ENCODE data around the gene CTTNBP2NL.

CTTNBP2NL gene, protein sequence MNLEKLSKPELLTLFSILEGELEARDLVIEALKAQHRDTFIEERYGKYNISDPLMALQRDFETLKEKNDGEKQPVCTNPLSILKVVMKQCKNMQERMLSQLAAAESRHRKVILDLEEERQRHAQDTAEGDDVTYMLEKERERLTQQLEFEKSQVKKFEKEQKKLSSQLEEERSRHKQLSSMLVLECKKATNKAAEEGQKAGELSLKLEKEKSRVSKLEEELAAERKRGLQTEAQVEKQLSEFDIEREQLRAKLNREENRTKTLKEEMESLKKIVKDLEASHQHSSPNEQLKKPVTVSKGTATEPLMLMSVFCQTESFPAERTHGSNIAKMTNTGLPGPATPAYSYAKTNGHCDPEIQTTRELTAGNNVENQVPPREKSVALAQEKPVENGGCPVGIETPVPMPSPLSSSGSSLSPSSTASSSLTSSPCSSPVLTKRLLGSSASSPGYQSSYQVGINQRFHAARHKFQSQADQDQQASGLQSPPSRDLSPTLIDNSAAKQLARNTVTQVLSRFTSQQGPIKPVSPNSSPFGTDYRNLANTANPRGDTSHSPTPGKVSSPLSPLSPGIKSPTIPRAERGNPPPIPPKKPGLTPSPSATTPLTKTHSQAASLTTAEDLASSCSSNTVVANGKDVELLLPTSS
- 0.52 to 1.4 (median 0.70) reads per million in 3 donors for total RNA-seq

DNA sequence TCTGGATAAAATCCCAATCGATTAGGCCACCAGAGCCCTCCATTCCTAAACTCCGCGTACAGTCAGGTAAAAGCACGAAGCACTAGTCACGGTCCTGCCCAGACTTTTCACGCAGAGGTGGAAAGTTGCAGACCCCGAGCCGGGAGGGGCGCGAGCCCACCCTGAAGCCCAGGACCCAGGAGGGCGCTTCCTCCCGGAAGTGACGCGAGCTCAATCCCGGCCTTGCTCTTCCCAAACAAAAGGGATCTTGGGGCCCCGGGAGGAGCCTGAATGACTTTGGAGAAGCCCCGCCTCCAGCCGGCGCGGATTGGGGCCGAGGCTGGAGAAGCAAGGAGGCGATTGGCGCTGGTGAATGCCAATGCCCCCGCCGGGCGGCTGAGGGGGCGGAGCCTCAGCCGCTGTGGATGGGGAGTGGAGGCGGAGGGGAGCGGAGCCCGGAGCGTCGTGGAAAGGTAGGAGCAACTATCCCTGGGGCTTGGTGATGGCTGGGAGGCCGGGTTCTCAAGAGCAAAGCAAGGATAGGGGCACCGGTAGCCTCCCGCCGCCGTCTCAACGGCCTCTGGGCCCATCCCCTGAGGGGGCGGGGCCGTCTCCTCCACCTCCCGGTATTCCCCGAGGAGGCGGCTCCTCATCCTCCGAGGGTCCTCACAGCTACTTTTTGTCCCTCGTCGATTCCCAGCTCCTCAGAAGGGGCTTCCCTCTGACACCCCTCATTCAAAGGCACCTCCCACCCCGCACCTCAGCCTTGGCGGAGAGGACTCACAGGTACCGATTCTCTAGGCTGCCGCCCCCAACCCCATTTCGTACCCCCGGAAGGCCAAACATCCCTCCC lies at the start of gene CTTNBP2NL:
CTTNBP2NL (plus strand) TSS at position 394 of the 832 bp plus-strand sequence. CDS start 19,952 bp downstream, outside the sequence.
- H3K4me3 ChIP-seq (ENCODE audit: insufficient read depth, low read depth, low read length, poor library complexity, severe bottlenecking): peak within 1 kb of the TSS; percentile 70
- peaks cover 11% of the 10 kb centered on the region for H3K4me1 ChIP-seq (ENCODE audit: control insufficient read depth, insufficient read depth, low read length, poor library complexity, severe bottlenecking)
- H3K27ac ChIP-seq (ENCODE audit: insufficient read depth, low read length, poor library complexity, severe bottlenecking): no peak within 1 kb of the TSS
- H3K36me3 ChIP-seq (ENCODE audit: control insufficient read depth, insufficient read depth, low read length): no peaks in the 10 kb centered on the region
- peak; percentile 58 to 75 (median 68) for DNase-seq
- no peaks in the 10 kb centered on the region for H3K27me3 ChIP-seq (replicated peaks; ENCODE audit: control insufficient read depth, insufficient read depth, low read length, poor library complexity, severe bottlenecking)
- no peaks in the 10 kb centered on the region for H3K9me3 ChIP-seq (ENCODE audit: control insufficient read depth, low read length)

DNA sequence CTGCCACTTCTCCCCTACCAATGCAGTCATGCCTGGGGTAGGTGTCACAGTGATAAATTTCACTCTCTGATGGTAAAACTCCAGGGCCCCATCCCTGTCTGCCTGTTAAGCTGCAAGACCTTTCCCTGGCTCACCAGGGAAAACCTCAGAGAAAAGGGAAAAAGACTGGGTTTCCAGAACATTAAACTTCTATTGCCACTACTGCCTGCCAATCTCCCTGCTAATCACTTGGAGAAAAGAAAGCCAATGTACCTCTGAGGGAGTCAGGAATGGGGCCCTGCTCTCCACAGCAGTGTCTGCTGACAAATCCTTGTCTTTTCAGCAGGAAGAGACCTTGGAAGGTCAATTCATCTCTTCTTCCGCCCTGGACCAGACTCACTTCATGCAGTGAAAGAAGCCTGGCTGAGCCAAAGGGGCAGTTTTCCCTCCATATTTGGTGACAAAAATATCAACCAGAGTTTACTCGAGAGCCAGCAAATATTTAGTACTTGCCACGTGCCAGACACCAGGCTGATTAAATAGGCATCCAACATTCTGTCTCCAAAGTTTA lies 49.1 kb upstream of the CTTNBP2NL start:
- Histone ChIP-seq H3K27me3 (replicated peaks; ENCODE audit: control insufficient read depth, insufficient read depth, low read length, poor library complexity, severe bottlenecking) (no peaks in the 10 kb centered on the region), H3K27ac (ENCODE audit: insufficient read depth, low read length, poor library complexity, severe bottlenecking) (no peak overlapping the region), H3K4me3 (ENCODE audit: insufficient read depth, low read depth, low read length, poor library complexity, severe bottlenecking) (no peak overlapping the region), H3K36me3 (ENCODE audit: control insufficient read depth, insufficient read depth, low read length) (no peaks in the 10 kb centered on the region), H3K4me1 (ENCODE audit: control insufficient read depth, insufficient read depth, low read length, poor library complexity, severe bottlenecking) (no peaks in the 10 kb centered on the region), H3K9me3 (ENCODE audit: control insufficient read depth, low read length) (no peaks in the 10 kb centered on the region)
- no peak for DNase-seq

DNA sequence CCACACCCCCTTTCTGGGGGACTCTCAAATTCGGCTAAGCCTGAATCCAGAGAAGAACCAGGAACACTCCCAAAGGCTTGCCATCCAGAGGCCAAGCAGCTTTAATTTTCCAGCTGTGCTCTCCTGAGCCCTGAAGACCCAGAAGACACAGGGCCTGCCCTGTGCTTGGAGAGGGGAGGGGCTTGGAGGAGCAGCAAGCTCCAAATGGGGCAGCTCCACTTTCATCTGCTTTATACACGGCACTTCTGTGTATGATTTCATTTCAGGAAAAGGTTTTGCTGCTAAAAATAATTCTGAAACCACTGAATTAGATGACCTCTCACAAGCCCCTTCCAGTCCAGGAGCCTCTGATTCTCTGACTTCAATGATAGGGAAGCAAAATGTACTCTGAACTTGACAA lies 39.2 kb upstream of the CTTNBP2NL start:
- Histone ChIP-seq H3K4me3 (ENCODE audit: insufficient read depth, low read depth, low read length, poor library complexity, severe bottlenecking) (no peak overlapping the region), H3K9me3 (ENCODE audit: control insufficient read depth, low read length) (no peaks in the 10 kb centered on the region), H3K27ac (ENCODE audit: insufficient read depth, low read length, poor library complexity, severe bottlenecking) (no peak overlapping the region), H3K36me3 (ENCODE audit: control insufficient read depth, insufficient read depth, low read length) (no peaks in the 10 kb centered on the region), H3K4me1 (ENCODE audit: control insufficient read depth, insufficient read depth, low read length, poor library complexity, severe bottlenecking) (no peaks in the 10 kb centered on the region), H3K27me3 (replicated peaks; ENCODE audit: control insufficient read depth, insufficient read depth, low read length, poor library complexity, severe bottlenecking) (no peaks in the 10 kb centered on the region)
- no peak for DNase-seq

DNA sequence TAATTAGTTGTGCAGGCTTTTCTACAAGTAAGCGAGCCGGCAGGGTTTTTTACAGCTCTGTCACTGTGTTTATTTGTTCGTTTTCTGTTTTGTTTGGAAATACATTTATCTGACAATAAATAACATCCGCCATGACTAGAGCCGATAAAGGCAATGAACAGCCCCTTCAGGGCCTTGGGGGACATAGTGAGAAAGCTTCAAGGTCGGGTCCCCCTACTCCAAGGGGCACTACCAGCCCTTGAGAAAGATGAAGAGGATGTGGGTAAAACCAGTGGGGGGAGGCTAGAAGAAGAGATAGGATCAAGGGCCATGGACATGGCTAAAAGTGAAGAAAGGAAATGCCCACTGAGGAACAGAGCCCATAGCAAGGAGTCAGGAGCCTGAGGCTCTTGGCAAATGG lies 38.5 kb upstream of the CTTNBP2NL start:
- Histone ChIP-seq H3K36me3 (ENCODE audit: control insufficient read depth, insufficient read depth, low read length) (no peaks in the 10 kb centered on the region), H3K27ac (ENCODE audit: insufficient read depth, low read length, poor library complexity, severe bottlenecking) (no peak overlapping the region), H3K4me1 (ENCODE audit: control insufficient read depth, insufficient read depth, low read length, poor library complexity, severe bottlenecking) (no peaks in the 10 kb centered on the region), H3K9me3 (ENCODE audit: control insufficient read depth, low read length) (no peaks in the 10 kb centered on the region), H3K4me3 (ENCODE audit: insufficient read depth, low read depth, low read length, poor library complexity, severe bottlenecking) (no peak overlapping the region), H3K27me3 (replicated peaks; ENCODE audit: control insufficient read depth, insufficient read depth, low read length, poor library complexity, severe bottlenecking) (no peaks in the 10 kb centered on the region)
- DNase-seq: no peak

DNA sequence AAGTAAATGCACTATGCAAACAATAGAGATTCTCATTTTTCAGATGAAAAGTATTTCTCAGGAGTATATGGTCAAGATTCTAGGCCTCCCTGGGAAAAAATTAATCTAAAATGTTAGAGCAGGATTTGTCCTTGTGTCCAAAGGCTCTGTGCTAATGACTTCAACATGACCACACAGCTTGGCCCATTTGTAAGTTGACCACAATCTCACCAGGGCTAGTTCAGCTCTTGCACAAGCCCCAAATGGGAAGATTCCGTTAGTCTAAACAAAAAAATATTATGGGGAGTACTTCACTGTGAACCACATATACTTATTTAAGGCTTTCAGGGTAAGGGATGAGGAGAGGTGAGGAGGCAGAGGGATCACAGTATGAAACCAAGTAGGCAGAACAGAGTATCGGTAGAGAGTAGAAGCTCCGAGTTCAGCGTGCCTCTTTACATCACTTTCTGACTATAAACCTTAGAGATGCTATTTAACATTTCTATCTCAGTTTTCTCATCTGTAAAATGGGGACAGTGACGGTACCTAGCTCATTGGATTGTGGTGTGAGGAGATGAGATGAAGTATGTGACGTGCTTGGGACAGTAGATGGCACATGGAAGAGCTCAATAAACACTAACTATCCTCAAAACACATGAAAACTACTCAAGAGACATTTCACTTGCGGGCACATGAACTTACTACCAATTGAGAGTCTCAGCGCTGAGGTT lies 37.8 kb upstream of the CTTNBP2NL start:
- H3K27me3 ChIP-seq (replicated peaks; ENCODE audit: control insufficient read depth, insufficient read depth, low read length, poor library complexity, severe bottlenecking): no peaks in the 10 kb centered on the region
- no peaks in the 10 kb centered on the region for H3K4me1 ChIP-seq (ENCODE audit: control insufficient read depth, insufficient read depth, low read length, poor library complexity, severe bottlenecking)
- H3K4me3 ChIP-seq (ENCODE audit: insufficient read depth, low read depth, low read length, poor library complexity, severe bottlenecking): no peak overlapping the region
- H3K36me3 ChIP-seq (ENCODE audit: control insufficient read depth, insufficient read depth, low read length): no peaks in the 10 kb centered on the region
- no peaks in the 10 kb centered on the region for H3K9me3 ChIP-seq (ENCODE audit: control insufficient read depth, low read length)
- no peak overlapping the region for H3K27ac ChIP-seq (ENCODE audit: insufficient read depth, low read length, poor library complexity, severe bottlenecking)
- no peak for DNase-seq

DNA sequence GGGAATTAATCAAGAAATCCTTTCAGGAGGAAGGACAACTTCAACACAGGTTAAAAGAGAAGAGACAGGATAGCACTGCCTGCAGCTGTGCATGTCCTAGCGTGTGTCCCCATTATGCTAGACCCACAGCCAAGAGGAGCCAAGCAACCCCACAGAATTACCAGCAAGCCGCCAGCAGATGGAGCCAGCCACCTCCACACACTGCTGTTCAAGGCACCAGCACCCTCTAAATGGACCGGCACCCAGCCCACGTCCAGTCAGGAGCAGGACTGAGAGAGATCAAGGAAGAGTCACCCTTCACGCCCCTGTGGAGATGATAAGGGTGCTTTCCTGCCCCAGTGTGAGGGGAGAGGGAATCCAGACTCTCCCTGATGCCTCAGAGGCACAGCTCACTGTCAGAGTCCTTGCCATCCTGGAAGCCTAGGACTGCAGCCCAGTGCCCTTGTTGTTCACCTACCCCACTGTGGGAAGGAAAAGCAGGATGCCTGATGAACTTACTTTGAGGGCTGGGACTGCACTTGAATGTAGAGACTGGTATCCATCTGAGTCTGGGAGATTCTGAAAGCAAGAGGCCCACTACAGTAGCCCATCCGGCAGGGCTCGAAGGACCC lies 37.1 kb upstream of the CTTNBP2NL start:
- Histone ChIP-seq H3K36me3 (ENCODE audit: control insufficient read depth, insufficient read depth, low read length) (no peaks in the 10 kb centered on the region), H3K27me3 (replicated peaks; ENCODE audit: control insufficient read depth, insufficient read depth, low read length, poor library complexity, severe bottlenecking) (no peaks in the 10 kb centered on the region), H3K9me3 (ENCODE audit: control insufficient read depth, low read length) (no peaks in the 10 kb centered on the region), H3K4me3 (ENCODE audit: insufficient read depth, low read depth, low read length, poor library complexity, severe bottlenecking) (no peak overlapping the region), H3K27ac (ENCODE audit: insufficient read depth, low read length, poor library complexity, severe bottlenecking) (no peak overlapping the region), H3K4me1 (ENCODE audit: control insufficient read depth, insufficient read depth, low read length, poor library complexity, severe bottlenecking) (no peaks in the 10 kb centered on the region)
- DNase-seq: no peak

DNA sequence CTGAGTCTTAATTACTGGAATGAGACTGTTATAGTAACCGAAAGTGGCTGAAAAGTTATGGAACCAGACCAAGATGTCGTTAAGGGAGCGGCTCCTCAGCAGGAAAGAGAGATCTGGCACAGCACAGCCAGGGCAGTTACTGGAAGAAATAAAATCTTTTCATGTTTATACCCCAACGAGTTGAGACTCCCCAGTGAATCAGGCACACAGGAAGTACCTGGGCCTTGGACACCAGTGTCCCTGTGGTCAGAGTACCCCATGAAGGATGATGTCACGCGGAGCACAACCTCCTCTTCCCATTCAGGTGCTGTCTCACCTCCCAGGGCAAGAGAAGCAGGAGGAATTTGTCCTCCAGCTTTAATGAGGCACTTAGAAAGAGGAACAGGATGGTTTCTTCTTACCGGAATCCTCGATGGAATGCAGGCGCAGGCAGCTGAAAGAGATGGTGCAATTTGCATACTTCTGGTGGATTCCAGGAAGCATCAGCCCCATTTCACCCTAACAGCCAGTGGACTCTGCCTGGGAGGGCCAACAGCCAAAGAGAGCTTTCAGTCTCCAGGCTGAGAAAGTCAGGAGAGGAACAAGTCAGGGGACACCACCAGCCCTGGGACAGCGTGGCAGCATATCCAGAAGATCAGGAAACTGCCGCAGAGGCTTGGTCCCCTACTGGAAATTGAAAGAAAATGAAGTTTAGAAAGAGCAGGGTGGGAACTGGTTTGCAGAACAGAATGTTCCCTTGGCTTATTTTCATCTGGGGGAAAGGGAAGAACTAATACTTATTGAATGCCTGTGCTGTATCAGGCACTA lies 35.9 kb upstream of the CTTNBP2NL start:
- Histone ChIP-seq H3K36me3 (ENCODE audit: control insufficient read depth, insufficient read depth, low read length) (no peaks in the 10 kb centered on the region), H3K4me1 (ENCODE audit: control insufficient read depth, insufficient read depth, low read length, poor library complexity, severe bottlenecking) (no peaks in the 10 kb centered on the region), H3K27me3 (replicated peaks; ENCODE audit: control insufficient read depth, insufficient read depth, low read length, poor library complexity, severe bottlenecking) (no peaks in the 10 kb centered on the region), H3K4me3 (ENCODE audit: insufficient read depth, low read depth, low read length, poor library complexity, severe bottlenecking) (no peak overlapping the region), H3K27ac (ENCODE audit: insufficient read depth, low read length, poor library complexity, severe bottlenecking) (no peak overlapping the region), H3K9me3 (ENCODE audit: control insufficient read depth, low read length) (no peaks in the 10 kb centered on the region)
- DNase-seq: no peak

DNA sequence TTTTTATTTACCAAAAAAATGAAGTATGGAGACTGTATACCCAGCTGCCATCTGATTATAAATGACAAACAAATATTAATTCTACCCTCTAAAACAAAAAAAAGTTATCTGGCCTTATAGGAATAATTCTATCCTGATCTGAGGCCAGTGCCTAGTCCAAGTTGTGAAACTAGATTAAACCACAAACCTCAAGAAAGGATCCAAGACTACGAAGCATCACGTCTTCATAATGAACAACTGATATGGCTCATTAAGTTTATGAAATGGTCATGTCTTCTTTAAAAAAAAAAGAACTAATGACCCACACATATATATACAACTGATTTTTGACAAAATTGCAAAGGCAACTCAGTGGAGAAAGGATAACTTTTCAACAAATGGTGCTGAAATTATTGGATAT lies 32.4 kb upstream of the CTTNBP2NL start:
- Histone ChIP-seq H3K27me3 (replicated peaks; ENCODE audit: control insufficient read depth, insufficient read depth, low read length, poor library complexity, severe bottlenecking) (no peaks in the 10 kb centered on the region), H3K27ac (ENCODE audit: insufficient read depth, low read length, poor library complexity, severe bottlenecking) (no peak overlapping the region), H3K4me3 (ENCODE audit: insufficient read depth, low read depth, low read length, poor library complexity, severe bottlenecking) (no peak overlapping the region), H3K4me1 (ENCODE audit: control insufficient read depth, insufficient read depth, low read length, poor library complexity, severe bottlenecking) (no peaks in the 10 kb centered on the region), H3K36me3 (ENCODE audit: control insufficient read depth, insufficient read depth, low read length) (no peaks in the 10 kb centered on the region), H3K9me3 (ENCODE audit: control insufficient read depth, low read length) (no peaks in the 10 kb centered on the region)
- DNase-seq: no peak

Data from effector memory CD4-positive, alpha-beta T cell (primary cell).